Activated B cell treated with CpG ODN at 0.5 μM for 24 hours (primary cell): ENCODE measurements around the gene PARD6A. TPM values are rescaled to one million over a fixed set of nuclear protein-coding genes. Genes with fewer than 3 reads are reported as not detected.

Experiments
- ATAC-seq: fragments of 200-7000 bp; cut with Tn5 transposase; one replicate; pipeline ENCODE4 v1.10.0; 2021; ENCODE audit warnings: low read depth, mild to moderate bottlenecking, moderate library complexity
- CTCF ChIA-PET: fragments of 350-600 bp; sonication (Branson Sonifier 250); formaldehyde crosslinking; loops from one replicate; lab custom pipeline; 2021; ENCODE audit warnings: antibody characterized with exemption; lab: Charles Lee
- POLR2A ChIA-PET: fragments of 350-600 bp; sonication (Branson Sonifier 250); formaldehyde crosslinking; loops from one replicate; lab custom pipeline; 2021; ENCODE audit warnings: antibody characterized with exemption; lab: Charles Lee
- DNase-seq: peaks from one replicate; pipeline ENCODE4 v3.0.0; 2022
- H3K27ac Mint-ChIP-seq: one replicate; pipeline ENCODE4 v1.8.0; 2020; ENCODE audit warnings: mixed read lengths
- H3K27me3 Mint-ChIP-seq: one replicate; pipeline ENCODE4 v1.8.0; 2021; ENCODE audit warnings: mixed read lengths
- H3K36me3 Mint-ChIP-seq: one replicate; pipeline ENCODE4 v1.8.0; 2021; ENCODE audit warnings: low read depth, mixed read lengths
- H3K4me1 Mint-ChIP-seq: one replicate; pipeline ENCODE4 v1.8.0; 2021; ENCODE audit warnings: mixed read lengths
- H3K4me3 Mint-ChIP-seq: one replicate; pipeline ENCODE4 v1.8.0; 2020; ENCODE audit warnings: mild to moderate bottlenecking, mixed read lengths
- H3K9me3 Mint-ChIP-seq: one replicate; pipeline ENCODE4 v1.8.0; 2020; ENCODE audit warnings: mixed read lengths
- CTCF ChIP-seq: fragments of 200-600 bp; IDR thresholded peaks from one replicate; pipeline ENCODE4 v1.8.0; 2022; ENCODE audit warnings: antibody characterized with exemption, mild to moderate bottlenecking
- intact Hi-C: fragments of 100-400 bp; cut with micrococcal nuclease; formaldehyde crosslinking; loops from one replicate; pipeline ENCODE4 v1.15.1; 2024
- total RNA-seq: library from RNA; stranded (reverse); gene quantifications from 2 replicates; pipeline ENCODE4 v1.2.3, GENCODE V29; 2022

Gene PARD6A
- total RNA-seq, 1 donor from 2014 or later, result 5.9 TPM

- Mint-ChIP-seq H3K27me3 (no peaks in the 10 kb centered on the region), H3K27ac (peak within 1 kb of the TSS; percentile 94), H3K36me3 (peaks cover 34% of the 10 kb centered on the region), H3K4me3 (peak within 1 kb of the TSS; percentile 94), H3K9me3 (no peaks in the 10 kb centered on the region), H3K4me1 (peaks cover 26% of the 10 kb centered on the region)
- ATAC-seq (peak; percentile 73), DNase-seq (peak; percentile 98)
- ChIA-PET POLR2A (interaction anchor here (0.6 to 3.6 kb wide), 28 partner anchors 9 to 425 kb away, joined by 3 to 32 read pairs (median 4); partner anchors contain the start of genes ATP6V0D1, CARMIL2, CTCF and FHOD1), CTCF (interaction anchor here (1.0 to 2.3 kb wide), 6 partner anchors 9 to 179 kb away, joined by 3 to 8 read pairs (median 4); partner anchors contain the start of genes ATP6V0D1 and CARMIL2)
- intact Hi-C loops, result loop anchor here (1.0 to 10.0 kb wide), 11 partner anchors 15 to 575 kb away; partner anchors contain the start of genes ATP6V0D1, B3GNT9, CARMIL2 and CENPT
- no peak for TF ChIP-seq CTCF
These were observed 841 bp upstream of the PARD6A start, which contains the start of gene ACD for GRCh38 chr16:67659675-67660563. ACD (minus strand) TSS chr16:67660260; CDS start chr16:67660220, 40 bp downstream.

GRCh38 chr16:67661101-67661761 is 471 bp downstream of the PARD6A start:
- ATAC-seq (no peak), DNase-seq (no peak)
- H3K36me3 Mint-ChIP-seq, result peaks cover 21% of the 10 kb centered on the region
- peak overlapping the region; percentile 94 for H3K4me3 Mint-ChIP-seq
- ChIA-PET POLR2A (interaction anchor here (0.6 to 3.6 kb wide), 11 partner anchors 15 to 1412 kb away, joined by 3 to 32 read pairs (median 5); partner anchors contain the start of genes CARMIL2, CTCF, GFOD2 and RIPOR1), CTCF (interaction anchor here (1.6 to 2.0 kb wide), 4 partner anchors 8 to 180 kb away, joined by 4 to 5 read pairs (median 4); partner anchors contain the start of gene ATP6V0D1)
- intact Hi-C loops, result loop anchor here (2.0 to 10.0 kb wide), 5 partner anchors 186 to 574 kb away; partner anchors contain the start of genes B3GNT9, CENPT, ESRP2 and FBXL8
- TF ChIP-seq CTCF, result no peak
- peaks cover 29% of the 10 kb centered on the region for H3K4me1 Mint-ChIP-seq
- peak overlapping the region; percentile 82 for H3K27ac Mint-ChIP-seq
- no peaks in the 10 kb centered on the region for H3K9me3 Mint-ChIP-seq
- H3K27me3 Mint-ChIP-seq, result no peaks in the 10 kb centered on the region

- Mint-ChIP-seq H3K36me3 (peaks cover 14% of the 10 kb centered on the region), H3K27ac (no peak overlapping the region), H3K4me3 (peak overlapping the region; percentile 94), H3K4me1 (peaks cover 35% of the 10 kb centered on the region), H3K9me3 (no peaks in the 10 kb centered on the region), H3K27me3 (no peaks in the 10 kb centered on the region)
- ATAC-seq (no peak), DNase-seq (no peak)
- TF ChIP-seq CTCF, result no peak
- CTCF ChIA-PET, result interaction anchor here (0.9 to 2.0 kb wide), 2 partner anchors 10 to 141 kb away, joined by 4 to 5 read pairs; no protein-coding TSS in a partner anchor
- POLR2A ChIA-PET, result interaction anchor here (0.6 to 1.1 kb wide), 3 partner anchors 125 to 448 kb away, joined by 3 to 4 read pairs (median 3); partner anchors contain the start of gene RIPOR1
- intact Hi-C loops, result loop anchor here (2.0 to 10.0 kb wide), 5 partner anchors 185 to 573 kb away; partner anchors contain the start of genes B3GNT9, CENPT, ESRP2 and FBXL8
These were observed 1.3 kb downstream of the PARD6A start for GRCh38 chr16:67661886-67662652.

- DNase-seq, result no peak
- ChIA-PET CTCF (interaction anchor here (0.9 to 2.0 kb wide), 2 partner anchors 9 to 142 kb away, joined by 4 to 5 read pairs; no protein-coding TSS in a partner anchor), POLR2A (interaction anchor here (0.6 to 0.9 kb wide), 2 partner anchors 142 to 448 kb away, joined by 3 to 4 read pairs; no protein-coding TSS in a partner anchor)
- H3K4me1 Mint-ChIP-seq, result peaks cover 40% of the 10 kb centered on the region
- H3K9me3 Mint-ChIP-seq, result no peaks in the 10 kb centered on the region
- H3K36me3 Mint-ChIP-seq, result peaks cover 10% of the 10 kb centered on the region
- ATAC-seq, result no peak
- H3K4me3 Mint-ChIP-seq, result no peak overlapping the region
- intact Hi-C loops, result loop anchor here (5.0 to 10.0 kb wide), 4 partner anchors 412 to 572 kb away; partner anchors contain the start of genes B3GNT9, ESRP2, FBXL8 and FHOD1
- no peak for TF ChIP-seq CTCF
- H3K27me3 Mint-ChIP-seq, result no peaks in the 10 kb centered on the region
- no peak overlapping the region for H3K27ac Mint-ChIP-seq
These were observed 1.9 kb downstream of the PARD6A start for GRCh38 chr16:67662653-67663010.
